ELR (cell line): ENCODE measurements around the gene TMEM132C.

Experiments
- DNase-seq: peaks from one replicate; pipeline ENCODE4 v3.0.0-alpha.2; 2015; ENCODE audit warnings: low read depth

Gene TMEM132C

GRCh38 chr12:128288896-128289295, 21.9 kb downstream of the TMEM132C start:
- no peak for DNase-seq

- DNase-seq: no peak
Observed at GRCh38 chr12:128290938-128291337, 24.0 kb downstream of the TMEM132C start.

GRCh38 chr12:128298091-128298748, 31.2 kb downstream of the TMEM132C start:
- DNase-seq: no peak

- DNase-seq: no peak
Observed at GRCh38 chr12:128305336-128305892, 38.4 kb downstream of the TMEM132C start.

GRCh38 chr12:128307791-128308190, 40.8 kb downstream of the TMEM132C start:
- no peak for DNase-seq

- no peak for DNase-seq
Observed at GRCh38 chr12:128312661-128313060, 45.7 kb downstream of the TMEM132C start.

GRCh38 chr12:128313931-128314330, 47.0 kb downstream of the TMEM132C start:
- DNase-seq: no peak

GRCh38 chr12:128314611-128315010, 47.6 kb downstream of the TMEM132C start:
- DNase-seq: no peak

- DNase-seq: no peak
Observed at GRCh38 chr12:128316078-128316477, 49.1 kb downstream of the TMEM132C start.

- DNase-seq: no peak
Observed at GRCh38 chr12:128316973-128317526, 50.1 kb downstream of the TMEM132C start.

- no peak for DNase-seq
Observed at GRCh38 chr12:128318341-128318740, 51.4 kb downstream of the TMEM132C start.

GRCh38 chr12:128318946-128319345, 52.0 kb downstream of the TMEM132C start:
- no peak for DNase-seq

- DNase-seq: no peak
Observed at GRCh38 chr12:128322341-128322740, 55.4 kb downstream of the TMEM132C start.

- no peak for DNase-seq
Observed at GRCh38 chr12:128323145-128323920, 56.4 kb downstream of the TMEM132C start.

GRCh38 chr12:128325646-128326045, 58.7 kb downstream of the TMEM132C start:
- no peak for DNase-seq

GRCh38 chr12:128326406-128326805, 59.4 kb downstream of the TMEM132C start:
- DNase-seq: no peak

- DNase-seq: no peak
Observed at GRCh38 chr12:128328961-128329360, 62.0 kb downstream of the TMEM132C start.

- no peak for DNase-seq
Observed at GRCh38 chr12:128336204-128337070, 69.5 kb downstream of the TMEM132C start.

GRCh38 chr12:128337071-128337345, 70.0 kb downstream of the TMEM132C start:
- no peak for DNase-seq

- DNase-seq: no peak
Observed at GRCh38 chr12:128337431-128338170, 70.6 kb downstream of the TMEM132C start.

- DNase-seq: no peak
Observed at GRCh38 chr12:128338386-128339125, 71.6 kb downstream of the TMEM132C start.
